Left lobe of liver (tissue), 2 donors: ENCODE results near the gene TFIP11. TPM values are rescaled to one million over a fixed set of nuclear protein-coding genes. Genes with fewer than 3 reads are reported as not detected.

Experiments
- ATAC-seq: fragments of 200-7000 bp; cut with Tn5 transposase; one replicate; pipeline ENCODE4 v1.9.1; 2020; ENCODE audit warnings: mild to moderate bottlenecking, moderate library complexity
- DNase-seq: peaks from one replicate; pipeline ENCODE4 v3.0.0-alpha.2; 2020; ENCODE audit warnings: low spot score
- total RNA-seq: library from RNA; stranded (reverse); gene quantifications from one replicate; pipeline ENCODE4 v1.2.1, GENCODE V29; 2021
- donor health status: DM: no; HTN: no; CAD: no; lungs with moderate emphysema.
- donor health status: DM: no; HTN: yes; CAD: no.

The TFIP11 gene
- total RNA-seq, 1 donor from 2014 or later: 19.8 TPM

- ATAC-seq: peak; percentile 7
- DNase-seq: no peak
These were observed 30.6 kb upstream of the TFIP11 start for GRCh38 chr22:26542831-26543230.

DNA sequence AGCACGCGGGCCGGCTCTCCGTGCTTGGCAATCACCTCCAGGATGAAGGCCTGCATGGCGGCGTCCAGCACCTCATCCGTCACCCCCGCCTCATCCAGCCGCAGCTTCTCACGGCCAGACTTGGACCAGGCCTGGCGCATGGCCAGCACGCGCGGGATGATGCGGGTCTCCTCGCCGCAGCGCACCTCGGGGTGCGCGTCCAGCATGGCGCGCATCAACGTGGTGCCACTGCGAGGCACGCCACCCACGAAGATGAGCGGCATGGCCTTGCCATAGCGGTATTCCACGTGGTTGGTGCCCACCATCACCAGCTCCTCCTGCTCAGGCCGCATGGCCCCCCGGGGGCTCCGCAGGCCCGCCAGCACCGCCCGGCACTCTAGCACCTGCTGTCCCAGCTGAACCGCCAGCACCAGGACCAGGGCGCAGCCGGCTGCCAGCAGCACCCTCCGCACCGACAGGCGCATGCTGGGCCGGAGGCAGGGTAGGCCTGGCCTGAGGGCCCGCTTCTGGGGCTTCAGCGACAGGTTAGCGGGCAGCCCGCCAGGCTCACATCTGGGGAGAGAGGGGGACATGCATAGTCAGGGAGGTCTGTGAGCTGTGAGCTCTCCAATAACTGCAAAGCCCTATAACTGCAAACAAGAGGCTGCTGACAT, 29.0 kb upstream of the TFIP11 start:
- no peak for DNase-seq
- no peak for ATAC-seq

GRCh38 chr22:26540119-26540518, 27.8 kb upstream of the TFIP11 start:
- DNase-seq: no peak
- no peak for ATAC-seq

DNA sequence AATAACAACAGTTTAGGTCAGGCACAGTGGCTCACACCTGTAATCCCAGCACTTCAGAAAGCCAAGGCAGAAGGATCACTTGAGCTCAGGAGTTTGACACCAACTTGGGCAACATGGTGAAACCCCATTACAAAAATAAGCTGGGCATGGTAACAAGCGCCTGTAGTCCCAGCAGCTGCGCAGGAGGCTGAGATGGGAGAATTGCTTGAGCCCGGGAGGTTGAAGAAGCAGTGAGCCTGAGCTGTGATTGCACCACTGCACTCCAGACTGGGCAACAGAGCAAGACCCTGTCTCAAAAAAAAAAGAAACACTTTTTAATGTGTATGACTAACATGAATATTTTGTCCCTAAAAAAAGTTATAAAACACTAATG, 24.5 kb upstream of the TFIP11 start:
- no peak for ATAC-seq
- no peak for DNase-seq

- DNase-seq (no peak), ATAC-seq (peak; percentile 21)
These were observed 23.9 kb upstream of the TFIP11 start for GRCh38 chr22:26536056-26536761.

GRCh38 chr22:26535603-26535908, 23.3 kb upstream of the TFIP11 start:
- DNase-seq (no peak), ATAC-seq (no peak)

GRCh38 chr22:26534874-26535602, 22.8 kb upstream of the TFIP11 start:
- ATAC-seq: no peak

DNA sequence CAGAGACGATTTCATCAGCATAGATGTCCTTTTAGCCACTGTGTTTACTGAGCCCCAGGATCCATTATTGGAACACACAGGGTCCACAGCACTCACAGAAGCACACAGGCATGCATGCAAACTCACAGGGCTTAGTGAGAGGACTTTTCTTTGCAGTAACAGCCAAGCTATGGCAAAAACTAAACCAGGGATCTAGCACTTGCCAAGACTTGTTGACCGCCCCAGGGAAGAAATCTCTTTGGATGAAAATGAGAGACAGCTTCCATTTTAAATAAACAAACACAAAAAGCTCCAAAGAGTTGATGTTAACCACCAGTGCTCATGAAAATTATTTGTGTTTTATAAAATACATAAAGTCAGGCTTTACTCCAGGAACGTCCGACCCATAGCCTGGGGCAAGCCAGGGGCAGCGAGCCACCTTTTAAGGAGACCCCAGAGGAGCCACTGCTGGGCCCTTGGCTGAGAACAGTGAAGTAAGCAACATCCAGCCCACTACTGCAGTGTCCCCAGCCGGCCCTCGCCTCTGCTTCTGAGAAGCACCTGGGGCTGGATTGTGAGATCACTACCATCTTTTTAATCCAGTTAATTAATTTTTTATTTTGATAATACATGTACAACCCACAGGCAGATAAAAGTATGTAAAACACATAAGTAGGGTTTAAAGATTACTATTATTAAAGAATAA, 22.0 kb upstream of the TFIP11 start:
- ATAC-seq (no peak), DNase-seq (no peak)

More at GRCh38 chr22:26534874-26535602, 22.8 kb upstream of the TFIP11 start:
- no peak for DNase-seq

DNA sequence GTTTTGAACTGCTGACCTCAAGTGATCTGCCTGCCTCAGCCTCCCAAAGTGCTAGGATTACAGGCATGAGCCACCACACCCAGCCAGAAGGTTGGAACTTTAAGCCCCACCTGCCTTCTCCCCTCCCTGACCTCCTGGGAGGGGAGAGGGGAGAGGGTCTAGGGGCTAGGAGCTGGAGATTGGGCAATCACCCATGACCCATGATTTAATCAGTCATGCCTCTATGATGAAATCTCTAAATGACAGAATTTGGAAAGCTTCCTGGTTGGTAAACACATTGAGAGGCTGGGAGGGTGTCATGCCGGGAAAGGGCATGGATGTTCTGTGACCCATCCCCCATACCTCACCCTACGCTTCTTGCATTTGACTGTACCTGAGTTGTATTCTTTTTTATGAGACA, 17.1 kb upstream of the TFIP11 start:
- DNase-seq (peak; percentile 84), ATAC-seq (peak; percentile 72)

GRCh38 chr22:26528518-26528917, 16.2 kb upstream of the TFIP11 start:
- peak; percentile 13 for ATAC-seq
- DNase-seq: peak; percentile 79

GRCh38 chr22:26527574-26528465, 15.5 kb upstream of the TFIP11 start:
- DNase-seq (no peak), ATAC-seq (peak; percentile 29)

DNA sequence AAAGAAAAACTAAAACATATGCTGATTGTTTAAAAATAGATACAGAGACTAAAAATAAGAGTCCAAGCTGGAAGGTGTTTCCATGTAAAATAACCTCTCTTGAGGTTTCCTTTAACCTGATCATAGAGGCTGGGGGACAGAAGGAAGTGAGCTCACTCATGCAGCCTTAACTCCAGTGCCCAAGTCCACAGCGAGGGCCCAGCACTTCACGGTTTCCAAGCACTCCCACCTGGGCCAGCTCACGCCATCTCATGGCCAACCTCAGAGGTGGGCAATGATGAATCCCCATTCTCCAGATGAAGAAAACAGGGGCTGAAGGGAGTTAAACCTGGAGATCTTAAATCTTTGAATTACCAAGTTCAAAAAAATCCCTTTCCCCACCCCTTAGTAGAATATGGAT, 14.9 kb upstream of the TFIP11 start:
- ATAC-seq: peak; percentile 35
- no peak for DNase-seq

DNA sequence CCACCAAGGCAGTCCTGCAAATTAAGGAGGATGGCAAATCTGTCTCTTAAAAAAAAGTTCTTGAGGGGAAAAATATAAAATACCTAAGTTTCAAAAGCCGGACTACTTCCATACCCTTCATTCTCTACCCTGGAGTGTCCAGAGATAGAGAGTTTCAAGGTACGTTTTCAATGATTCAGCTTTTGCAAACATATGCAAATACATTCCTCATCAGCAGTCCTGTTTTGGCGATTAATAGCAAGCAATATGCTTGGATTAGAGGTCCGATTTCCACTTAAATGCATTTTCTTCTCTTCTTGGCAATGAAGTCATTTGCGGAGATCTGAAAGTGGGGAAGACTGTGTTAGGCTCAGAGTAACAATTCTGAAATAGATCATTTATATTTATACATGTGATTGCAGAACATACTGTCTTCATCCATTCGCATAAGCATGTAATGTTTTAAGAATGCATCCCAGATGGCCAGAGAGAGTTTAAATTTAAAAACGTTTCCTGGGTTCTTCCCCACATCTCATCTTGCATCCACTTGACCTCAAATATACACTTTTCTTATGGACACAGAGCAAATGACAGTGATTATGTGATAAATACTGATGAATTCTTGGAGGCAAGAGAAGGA, 13.8 kb upstream of the TFIP11 start:
- ATAC-seq (no peak), DNase-seq (no peak)

DNA sequence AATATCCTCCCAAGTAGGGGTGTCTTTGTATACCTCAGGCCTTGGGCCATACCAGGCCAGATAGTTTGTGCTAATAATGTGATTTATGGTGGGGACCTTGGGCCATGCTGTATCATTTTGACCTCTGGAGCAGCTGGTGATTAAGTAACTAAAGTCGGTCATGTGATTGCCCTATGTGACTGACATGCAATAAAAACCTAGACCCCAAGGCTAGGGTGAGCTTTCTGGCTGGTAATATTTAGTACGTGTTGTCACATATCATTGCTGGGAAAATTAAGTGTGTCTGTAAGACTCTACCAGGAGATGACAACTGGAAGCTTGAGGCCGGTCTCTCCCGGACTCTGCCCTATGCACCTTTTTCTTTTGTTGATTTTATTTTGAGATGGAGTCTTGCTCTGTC, 12.6 kb upstream of the TFIP11 start:
- peak; percentile 49 for ATAC-seq

DNA sequence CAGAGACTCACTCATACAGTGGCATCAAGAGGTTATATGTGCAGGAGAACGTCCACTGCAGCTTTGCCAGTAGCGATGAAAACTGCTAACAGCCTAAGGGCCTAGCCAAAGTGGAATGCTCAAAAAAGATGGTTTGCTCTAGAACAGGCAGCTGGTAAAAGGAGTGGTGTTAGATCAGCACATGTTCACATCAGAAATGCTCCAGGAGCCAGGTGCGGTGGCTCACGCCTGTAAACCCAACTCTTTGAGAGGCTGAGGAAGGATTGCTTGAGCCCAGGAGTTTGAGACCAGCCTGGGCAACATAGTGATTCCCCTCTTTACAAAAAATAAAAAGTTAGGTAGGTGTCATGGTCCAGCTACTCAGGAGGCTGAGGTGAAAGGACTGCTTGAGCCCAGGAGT, 10.3 kb upstream of the TFIP11 start:
- DNase-seq: no peak
- ATAC-seq: no peak

More for the DNA sequence above, 12.6 kb upstream of the TFIP11 start:
- DNase-seq: peak; percentile 61

- DNase-seq: no peak
- no peak for ATAC-seq
These were observed 9.7 kb upstream of the TFIP11 start for GRCh38 chr22:26522012-26522411.

- ATAC-seq: no peak
- no peak for DNase-seq
These were observed 5.2 kb upstream of the TFIP11 start for GRCh38 chr22:26517429-26517828.

DNA sequence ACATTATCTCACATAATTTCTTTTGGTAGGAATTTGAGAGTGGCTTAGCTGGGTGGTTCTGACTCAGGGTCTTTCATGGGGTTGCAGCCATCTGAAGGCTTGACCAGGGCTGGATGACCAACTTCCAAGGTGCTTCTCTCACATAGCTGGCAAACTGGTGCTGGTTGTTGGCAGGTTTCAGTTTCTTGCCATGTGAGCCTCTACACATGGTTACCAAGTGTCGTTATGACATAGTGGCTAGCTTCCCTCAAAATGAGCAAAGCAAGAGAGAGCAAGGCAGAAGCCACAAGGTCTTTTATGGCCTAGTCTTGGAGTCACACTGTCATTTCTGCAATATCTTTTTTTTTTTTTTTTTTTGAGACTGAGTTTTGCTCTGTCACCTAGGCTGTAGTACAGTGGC, 4.2 kb upstream of the TFIP11 start:
- no peak for ATAC-seq

GRCh38 chr22:26515931-26516330, 3.7 kb upstream of the TFIP11 start:
- no peak for DNase-seq

More for the DNA sequence above, 4.2 kb upstream of the TFIP11 start:
- no peak for DNase-seq

More at GRCh38 chr22:26515931-26516330, 3.7 kb upstream of the TFIP11 start:
- ATAC-seq: no peak
